ENCODE data around the gene FOXP1. TPM values are rescaled to one million over a fixed set of nuclear protein-coding genes. Genes with fewer than 3 reads are reported as not detected.

Gene FOXP1
- total and polyA plus RNA-seq, 4 donors, result 4.9 to 35.4 (median 32.0) TPM

GRCh38 chr3:71355862-71356261, 227.7 kb downstream of the FOXP1 start:
- no peak for TF ChIP-seq FOXA1 (IDR thresholded peaks at IDR 0.05)
- TF ChIP-seq SP1 (IDR thresholded peaks at IDR 0.05), result no peak
- no peak for TF ChIP-seq EGR1 (IDR thresholded peaks at IDR 0.05; ENCODE audit: low read depth in 2 of 2)
- no peak for TF ChIP-seq YY1 (IDR thresholded peaks at IDR 0.05)
- TF ChIP-seq ZBTB33 (IDR thresholded peaks at IDR 0.05), result no peak
- no peak for TF ChIP-seq RAD21 (IDR thresholded peaks at IDR 0.05)
- TF ChIP-seq HNF4A (conservative IDR thresholded peaks at IDR 0.05), result no peak
- TF ChIP-seq NR2F2 (IDR thresholded peaks at IDR 0.05), result no peak
- TF ChIP-seq FOXA2 (IDR thresholded peaks at IDR 0.05), result no peak
- TF ChIP-seq TAF1 (conservative IDR thresholded peaks at IDR 0.05), result no peak
- TF ChIP-seq CTCF (IDR thresholded peaks at IDR 0.05; ENCODE audit: low read depth, low read length, missing input control), result no peak
- TF ChIP-seq, protein P1, sequence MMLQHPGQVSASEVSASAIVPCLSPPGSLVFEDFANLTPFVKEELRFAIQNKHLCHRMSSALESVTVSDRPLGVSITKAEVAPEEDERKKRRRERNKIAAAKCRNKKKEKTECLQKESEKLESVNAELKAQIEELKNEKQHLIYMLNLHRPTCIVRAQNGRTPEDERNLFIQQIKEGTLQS (IDR thresholded peaks at IDR 0.05), result no peak
- TF ChIP-seq, protein P2, sequence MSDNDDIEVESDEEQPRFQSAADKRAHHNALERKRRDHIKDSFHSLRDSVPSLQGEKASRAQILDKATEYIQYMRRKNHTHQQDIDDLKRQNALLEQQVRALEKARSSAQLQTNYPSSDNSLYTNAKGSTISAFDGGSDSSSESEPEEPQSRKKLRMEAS (IDR thresholded peaks at IDR 0.05), result no peak
- no peak for TF ChIP-seq JUND (IDR thresholded peaks at IDR 0.05)
- TF ChIP-seq HNF4G (IDR thresholded peaks at IDR 0.05), result no peak
- TF ChIP-seq GABPA (IDR thresholded peaks at IDR 0.05 in 1 of 2, conservative IDR thresholded peaks at IDR 0.05 in 1 of 2), result no peak
- no peak for TF ChIP-seq REST (IDR thresholded peaks at IDR 0.05)
- no peak for TF ChIP-seq RXRA (IDR thresholded peaks at IDR 0.05)
- Histone ChIP-seq H3K4me1 (ENCODE audit: control insufficient read depth in 4 of 4, insufficient read depth in 4 of 4, low read length in 3 of 4) (peaks cover 0 to 8% (median 5%) of the 10 kb centered on the region in 4 donors), H3K36me3 (ENCODE audit: control insufficient read depth in 4 of 4, insufficient read depth in 3 of 4, low read depth in 1 of 4, low read length in 3 of 4) (peaks cover 0 to 10% (median 3%) of the 10 kb centered on the region in 4 donors), H3K9ac (ENCODE audit: low read depth in 1 of 2, low read length in 2 of 2) (no peak overlapping the region), H3K9me3 (ENCODE audit: control insufficient read depth in 4 of 4, low read length in 3 of 4) (no peaks in the 10 kb centered on the region), H3K27me3 (ENCODE audit: control insufficient read depth in 4 of 4, insufficient read depth in 4 of 4, low read length in 3 of 4) (no peaks in the 10 kb centered on the region), H3K4me3 (ENCODE audit: low read depth in 1 of 3, low read length in 3 of 3) (no peak overlapping the region), H3K27ac (ENCODE audit: low read depth in 1 of 2, low read length in 2 of 2) (no peak overlapping the region)
- DNase-seq (ENCODE audit: low spot score), result no peak
- WGBS, result 84% methylated on average over 7 of the region's 7 CpGs
